Hippocampal formation (tissue), 2 donors: ENCODE results near the gene CDC16.
"Not testable (repeated sequence)": the region's sequence is repeated elsewhere in the genome, so short reads cannot be mapped to it uniquely, and the experiment has no call there.

Source experiments
- DNase-seq, 2 donors: peaks; one replicate each; lab custom pipeline; 2025; lab: John Stamatoyannopoulos, UW

CDC16 gene

GRCh38 chr13:114234645-114235421 is at the start of gene CDC16:
Gene CDC16 (plus strand): TSS chr13:114234897. CDS start chr13:114235085, 188 bp downstream.
- peak; percentile 84 to 93 for DNase-seq

- no peak for DNase-seq
Measured at GRCh38 chr13:114185182-114185971, 49.3 kb upstream of the CDC16 start.

- no peak for DNase-seq
Measured at GRCh38 chr13:114194853-114195252, 39.8 kb upstream of the CDC16 start.

- no peak for DNase-seq
Measured at GRCh38 chr13:114196629-114197028, 38.1 kb upstream of the CDC16 start.

- no peak for DNase-seq
Measured at GRCh38 chr13:114198556-114198955, 36.1 kb upstream of the CDC16 start.

GRCh38 chr13:114199526-114199925 is 35.2 kb upstream of the CDC16 start:
- DNase-seq = not testable (repeated sequence)

GRCh38 chr13:114199954-114200353 is 34.7 kb upstream of the CDC16 start:
- DNase-seq = no peak

GRCh38 chr13:114200399-114200911 is 34.2 kb upstream of the CDC16 start:
- no peak for DNase-seq

GRCh38 chr13:114202581-114202980 is 32.1 kb upstream of the CDC16 start:
- no peak for DNase-seq

- no peak for DNase-seq
Measured at GRCh38 chr13:114203536-114203935, 31.2 kb upstream of the CDC16 start.

GRCh38 chr13:114204894-114205293 is 29.8 kb upstream of the CDC16 start:
- no peak for DNase-seq

- DNase-seq = no peak
Measured at GRCh38 chr13:114208134-114208533, 26.6 kb upstream of the CDC16 start.

- no peak for DNase-seq
Measured at GRCh38 chr13:114211446-114212157, 23.1 kb upstream of the CDC16 start.

GRCh38 chr13:114212158-114212495 is 22.6 kb upstream of the CDC16 start:
- DNase-seq = no peak

GRCh38 chr13:114213980-114214379 is 20.7 kb upstream of the CDC16 start:
- DNase-seq = no peak

- no peak for DNase-seq
Measured at GRCh38 chr13:114219392-114219791, 15.3 kb upstream of the CDC16 start.

- DNase-seq = no peak
Measured at GRCh38 chr13:114222461-114222968, 12.2 kb upstream of the CDC16 start.

GRCh38 chr13:114224201-114224600 is 10.5 kb upstream of the CDC16 start:
- DNase-seq = no peak

- DNase-seq = no peak
Measured at GRCh38 chr13:114225610-114226009, 9.1 kb upstream of the CDC16 start.

- DNase-seq = no peak
Measured at GRCh38 chr13:114226088-114226487, 8.6 kb upstream of the CDC16 start.

- peak; percentile 74 to 78 for DNase-seq
Measured at GRCh38 chr13:114226699-114227323, 7.9 kb upstream of the CDC16 start.

- no peak for DNase-seq
Measured at GRCh38 chr13:114227528-114227927, 7.2 kb upstream of the CDC16 start.
